Astrocyte of the spinal cord (primary cell): ENCODE measurements around the gene ADAP1.
"Not testable (repeated sequence)": the region's sequence is repeated elsewhere in the genome, so short reads cannot be mapped to it uniquely, and the experiment has no call there.

Experiments
- DNase-seq: peaks from one replicate; pipeline ENCODE4 v3.0.0; 2011; ENCODE audit warnings: low read depth, low spot score
- H3K4me3 ChIP-seq: 2 replicates; pipeline ENCODE4 v1.5.1; 2011; ENCODE audit warnings: low read depth, mild to moderate bottlenecking, low read length, moderate library complexity
- in situ Hi-C: cut with HindIII; loops from 2 replicates; pipeline ENCODE4 v1.10.0; 2017; ENCODE audit warnings: low sequenced_read_pairs
- TF ChIP-seq, protein P1 (sequence below): IDR thresholded peaks from 2 replicates; pipeline ENCODE4 v1.5.1; 2012; ENCODE audit warnings: low read depth, mild to moderate bottlenecking, low read length, inconsistent platforms

Gene ADAP1

DNA sequence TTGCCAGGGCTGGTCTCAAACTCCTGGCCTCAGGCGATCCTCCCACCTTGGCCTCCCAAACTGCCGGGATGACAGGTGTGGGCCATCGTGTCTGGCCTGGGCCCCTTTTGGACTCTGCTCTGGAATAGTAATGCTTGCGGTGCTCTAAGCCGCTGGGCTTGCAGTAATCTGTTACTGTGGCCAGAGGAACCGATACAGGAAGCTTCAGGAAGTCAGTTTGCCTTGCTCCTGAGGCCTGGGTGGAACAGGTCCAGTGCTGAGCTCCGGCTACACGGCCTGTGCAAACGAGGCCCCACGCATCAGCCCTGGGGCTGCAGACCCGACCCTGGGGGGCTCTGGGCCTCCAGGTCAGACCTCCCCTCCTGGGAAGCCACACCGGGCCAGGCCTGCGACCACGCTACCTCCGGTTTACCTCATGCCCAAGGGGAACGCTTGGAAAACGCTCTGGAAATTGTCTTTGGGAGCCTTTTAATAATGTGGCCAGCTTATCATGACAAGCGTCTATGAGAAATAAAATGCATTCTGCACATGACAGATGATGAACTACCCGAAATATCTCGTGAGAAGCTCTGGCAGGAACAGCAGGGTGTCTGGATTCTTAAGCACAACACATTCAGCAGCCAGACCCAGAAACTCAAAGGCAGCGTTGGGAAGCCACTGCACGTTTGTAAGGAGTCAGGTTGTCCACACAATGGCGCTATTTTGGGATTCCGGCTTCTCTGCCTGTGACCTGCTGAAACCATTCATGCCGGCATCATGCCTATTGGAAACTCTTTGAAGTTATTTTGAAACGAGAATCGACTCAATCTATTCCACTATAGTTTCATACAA, 10.1 kb upstream of the ADAP1 start:
- no peak overlapping the region for H3K4me3 ChIP-seq
- peak; percentile 59 for DNase-seq
- TF ChIP-seq, protein P1, sequence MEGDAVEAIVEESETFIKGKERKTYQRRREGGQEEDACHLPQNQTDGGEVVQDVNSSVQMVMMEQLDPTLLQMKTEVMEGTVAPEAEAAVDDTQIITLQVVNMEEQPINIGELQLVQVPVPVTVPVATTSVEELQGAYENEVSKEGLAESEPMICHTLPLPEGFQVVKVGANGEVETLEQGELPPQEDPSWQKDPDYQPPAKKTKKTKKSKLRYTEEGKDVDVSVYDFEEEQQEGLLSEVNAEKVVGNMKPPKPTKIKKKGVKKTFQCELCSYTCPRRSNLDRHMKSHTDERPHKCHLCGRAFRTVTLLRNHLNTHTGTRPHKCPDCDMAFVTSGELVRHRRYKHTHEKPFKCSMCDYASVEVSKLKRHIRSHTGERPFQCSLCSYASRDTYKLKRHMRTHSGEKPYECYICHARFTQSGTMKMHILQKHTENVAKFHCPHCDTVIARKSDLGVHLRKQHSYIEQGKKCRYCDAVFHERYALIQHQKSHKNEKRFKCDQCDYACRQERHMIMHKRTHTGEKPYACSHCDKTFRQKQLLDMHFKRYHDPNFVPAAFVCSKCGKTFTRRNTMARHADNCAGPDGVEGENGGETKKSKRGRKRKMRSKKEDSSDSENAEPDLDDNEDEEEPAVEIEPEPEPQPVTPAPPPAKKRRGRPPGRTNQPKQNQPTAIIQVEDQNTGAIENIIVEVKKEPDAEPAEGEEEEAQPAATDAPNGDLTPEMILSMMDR: peak; percentile 35
- in situ Hi-C loops: no loop called here

DNA sequence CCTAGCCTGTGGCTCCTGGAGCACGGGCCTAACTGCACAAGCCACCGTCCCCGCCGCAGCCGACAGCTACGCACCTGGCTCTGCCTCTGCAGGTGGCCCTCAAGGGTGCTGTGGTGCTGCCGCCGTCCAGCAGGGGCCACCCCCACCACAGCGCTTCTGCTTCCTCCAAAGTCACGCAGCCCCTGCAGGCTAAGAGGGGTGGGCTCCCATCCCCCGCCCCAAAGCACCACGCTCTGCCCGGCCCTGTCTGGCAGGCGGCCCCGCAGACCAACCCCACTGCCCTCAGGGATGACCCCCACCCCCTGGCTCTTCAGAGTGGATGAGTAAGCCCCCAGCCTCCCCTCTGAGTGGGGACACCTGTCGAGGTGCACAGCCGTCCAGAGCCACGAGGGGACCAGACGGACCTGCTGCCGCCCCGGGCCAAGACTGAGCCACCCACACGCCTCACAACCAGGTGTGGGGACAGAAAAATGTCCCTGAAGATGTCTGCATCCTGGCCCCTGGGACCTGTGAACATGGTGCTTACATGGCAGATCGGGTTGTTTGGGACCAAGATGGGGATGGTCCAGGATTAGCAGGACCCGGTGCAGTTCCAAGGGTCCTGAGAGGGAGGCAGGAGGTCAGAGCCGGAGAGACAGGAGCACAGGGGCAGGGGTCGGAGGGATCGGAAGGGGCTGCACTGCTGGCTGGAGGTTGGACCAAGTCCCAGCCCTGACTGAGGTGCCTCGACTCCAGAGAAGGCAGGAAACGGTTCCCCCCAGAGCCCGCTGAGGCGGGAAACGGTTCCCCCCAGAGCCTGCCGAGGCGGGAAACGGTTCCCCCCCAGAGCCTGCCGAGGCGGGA, 9.0 kb upstream of the ADAP1 start:
- in situ Hi-C loops: no loop called here
- no peak overlapping the region for H3K4me3 ChIP-seq
- no peak for DNase-seq
- TF ChIP-seq, protein P1: no peak

DNA sequence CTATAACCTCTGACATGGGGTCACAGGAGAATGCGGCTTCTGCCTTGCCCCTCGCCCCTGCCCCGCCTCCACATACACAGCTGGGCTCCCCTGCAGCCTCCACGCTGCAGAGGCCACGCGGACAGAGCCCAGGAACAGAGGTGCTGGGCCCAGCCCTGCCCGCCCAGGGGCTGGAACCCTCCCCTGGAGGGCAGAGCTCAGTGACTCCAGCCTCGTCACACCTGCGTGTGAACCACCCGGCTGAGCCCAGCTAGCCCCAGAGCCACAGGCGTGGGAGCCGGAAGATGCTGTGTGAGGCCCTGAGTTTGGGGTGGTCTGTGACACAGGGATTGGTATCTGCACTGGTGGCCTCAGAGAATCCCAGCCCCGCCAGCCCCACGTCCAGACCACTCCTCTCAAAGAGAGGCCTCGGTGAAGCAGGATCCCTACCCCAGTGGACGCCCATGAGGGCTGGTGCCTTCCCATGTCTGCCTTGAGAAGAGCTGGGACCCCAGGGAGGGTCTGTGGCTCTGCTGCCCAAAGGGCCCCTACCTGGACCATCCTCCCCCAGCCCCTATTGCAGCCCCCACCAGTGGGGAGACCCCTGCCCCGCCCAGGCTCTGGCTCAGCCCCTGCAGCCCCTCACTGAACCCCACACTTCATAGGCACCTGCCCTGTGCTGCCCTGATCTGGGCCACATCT, 8.1 kb upstream of the ADAP1 start:
- no peak overlapping the region for H3K4me3 ChIP-seq
- in situ Hi-C loops: no loop called here
- TF ChIP-seq, protein P1: no peak
- DNase-seq: no peak

DNA sequence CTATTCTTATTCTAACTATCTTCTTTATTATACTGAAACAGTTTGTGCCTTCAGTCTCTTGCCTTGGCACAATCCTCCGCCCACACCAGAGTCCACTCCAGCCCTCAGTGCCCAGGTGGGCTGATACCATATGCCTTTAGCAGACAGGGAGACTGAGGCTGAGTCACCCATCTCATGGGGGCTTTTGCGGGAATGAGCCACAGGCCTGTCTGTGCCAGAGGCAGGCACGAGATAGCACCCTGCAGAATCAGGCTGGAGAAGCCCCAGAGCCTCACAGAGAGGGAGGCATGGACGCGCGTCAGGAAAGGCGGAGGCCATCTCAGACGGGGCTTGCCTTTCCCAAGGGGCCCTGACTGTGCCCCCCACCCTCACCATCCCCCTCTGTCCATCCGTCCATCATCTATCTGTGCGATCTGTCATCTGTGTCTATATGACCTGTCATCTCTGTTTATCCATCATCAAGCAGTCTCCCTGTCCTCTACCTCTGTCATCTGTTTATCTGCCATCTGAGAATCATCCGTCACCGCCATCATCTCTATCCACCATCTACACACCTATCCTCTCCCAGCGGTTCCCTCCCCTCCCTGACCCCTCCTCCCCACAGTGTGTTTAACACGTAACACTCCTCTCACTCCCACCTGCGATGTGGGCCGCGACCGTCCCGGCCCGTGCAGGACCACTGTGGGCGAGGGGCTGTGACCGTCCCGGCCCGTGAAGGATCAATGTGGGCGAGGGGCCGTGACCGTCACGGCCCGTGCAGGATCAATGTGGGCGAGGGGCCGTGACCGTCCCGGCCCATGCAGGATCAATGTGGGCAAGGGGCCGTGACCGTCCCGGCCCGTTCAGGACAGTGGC, 7.3 kb upstream of the ADAP1 start:
- DNase-seq: no peak
- TF ChIP-seq, protein P1: no peak
- in situ Hi-C loops: no loop called here
- H3K4me3 ChIP-seq: no peak overlapping the region

DNA sequence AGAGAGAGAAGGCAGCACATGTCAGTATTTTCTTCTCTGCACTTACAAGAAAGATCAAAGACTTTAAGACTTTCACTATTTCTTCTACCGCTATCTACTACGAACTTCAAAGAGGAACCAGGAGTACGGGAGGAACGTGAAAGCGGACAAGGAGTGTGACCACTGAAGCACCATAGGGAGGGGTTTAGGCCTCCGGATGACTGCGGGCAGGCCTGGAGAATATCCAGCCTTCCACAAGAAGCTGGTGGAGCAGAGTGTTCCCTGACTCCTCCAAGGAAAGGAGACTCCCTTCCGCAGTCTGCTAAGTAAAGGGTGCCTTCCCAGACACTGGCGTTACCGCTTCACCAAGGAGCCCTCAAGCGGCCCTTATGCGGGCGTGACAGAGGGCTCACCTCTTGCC, 6.5 kb upstream of the ADAP1 start:
- DNase-seq, in situ Hi-C loops, H3K4me3 ChIP-seq: not testable (repeated sequence)

DNA sequence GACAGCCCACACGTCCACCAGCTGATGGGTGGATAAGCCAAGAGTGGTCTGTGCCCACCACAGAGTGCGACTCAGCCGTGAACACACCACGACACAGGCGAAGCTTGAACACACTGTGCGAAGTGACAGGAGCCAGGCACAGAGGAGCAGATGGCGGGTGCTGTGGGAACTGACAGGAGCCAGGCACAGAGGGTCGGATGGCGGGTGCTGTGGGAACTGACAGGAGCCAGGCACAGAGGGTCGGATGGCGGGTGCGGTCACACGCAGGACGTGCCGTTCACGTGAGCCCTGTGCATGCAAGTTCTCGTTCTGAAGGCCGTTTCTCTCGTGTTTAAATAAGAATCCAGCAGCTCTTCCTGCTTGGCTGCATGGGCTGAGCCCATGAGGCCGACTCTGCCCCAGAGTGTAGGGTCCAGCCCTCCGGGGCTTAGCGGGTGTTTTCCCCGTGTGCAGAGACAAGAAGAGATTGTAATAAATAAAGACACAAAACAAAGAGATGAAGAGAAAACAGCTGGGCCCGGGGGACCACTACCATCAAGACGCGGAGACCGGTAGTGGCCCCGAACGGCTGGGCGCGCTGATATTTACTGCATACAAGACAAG, 5.9 kb upstream of the ADAP1 start:
- no peak for DNase-seq
- TF ChIP-seq, protein P1: no peak
- in situ Hi-C loops: no loop called here
- H3K4me3 ChIP-seq: no peak overlapping the region

DNA sequence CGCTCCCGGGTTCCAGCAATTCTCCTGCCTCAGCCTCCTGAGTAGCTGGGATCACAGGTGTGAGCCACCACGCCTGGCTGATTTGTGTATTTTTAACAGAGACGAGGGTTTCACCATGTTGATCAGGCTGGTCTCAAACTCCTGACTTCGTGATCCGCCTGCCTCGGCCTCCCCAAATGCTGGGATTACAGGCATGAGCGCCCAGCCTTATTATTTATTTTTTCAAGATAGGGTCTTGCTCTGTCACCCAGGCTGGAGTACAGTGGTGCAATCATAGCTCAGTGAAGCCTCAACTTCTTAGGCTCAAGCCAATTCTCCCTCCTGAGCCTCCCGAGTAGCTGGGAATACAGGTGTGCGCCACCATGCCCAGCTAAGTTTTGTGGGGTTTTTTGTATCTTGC, 5.3 kb upstream of the ADAP1 start:
- in situ Hi-C loops, H3K4me3 ChIP-seq, DNase-seq: not testable (repeated sequence)
